Measurements from ENCODE around the gene NME3.

DNA sequence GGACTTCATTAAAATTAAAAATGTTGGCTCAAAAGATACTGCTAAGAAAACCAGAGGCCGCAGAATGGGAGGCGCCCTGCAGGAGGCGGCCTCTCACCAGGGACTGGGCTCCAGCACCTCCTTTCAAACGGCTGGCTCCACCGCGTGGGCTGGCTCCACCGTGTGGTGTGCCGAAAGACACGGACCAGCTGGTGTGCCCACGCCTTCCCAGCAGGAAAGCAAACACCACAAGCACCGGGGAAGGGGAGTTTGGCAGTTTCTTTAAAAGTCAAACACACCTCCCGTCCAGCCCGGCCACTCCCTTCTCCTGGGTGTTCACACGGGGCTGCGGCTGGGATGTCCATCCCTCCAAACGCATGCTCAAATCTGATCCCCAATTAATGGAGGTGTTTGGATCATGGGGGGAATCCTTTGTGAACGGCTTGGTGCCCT lies 41.4 kb upstream of the NME3 start:
- TF ChIP-seq ELF1 (IDR thresholded peaks at IDR 0.05; ENCODE audit: borderline replicate concordance, low read depth) (no peak), JUND (IDR thresholded peaks at IDR 0.05) (no peak), CTCF (IDR thresholded peaks at IDR 0.05 in 2 of 3, conservative IDR thresholded peaks at IDR 0.05 in 1 of 3; ENCODE audit: borderline replicate concordance in 1 of 3, insufficient read depth in 1 of 3, low read depth in 2 of 3, low read length in 2 of 3) (peak; percentile 71 to 98 (median 80)), EZH2 (IDR thresholded peaks at IDR 0.05) (no peak), POLR2AphosphoS5 (IDR thresholded peaks at IDR 0.05; ENCODE audit: low read depth, low read length) (0 out of 2 replicates have a peak, but pooled peaks have one; percentile 21)
